SHP77 treated with DMSO at 0.1 percent for 48 hours (cell line): ENCODE data around the gene PIGU.

Source experiments
- DNase-seq: peaks from one replicate; lab custom pipeline; 2025; lab: John Stamatoyannopoulos, UW

PIGU gene

DNA sequence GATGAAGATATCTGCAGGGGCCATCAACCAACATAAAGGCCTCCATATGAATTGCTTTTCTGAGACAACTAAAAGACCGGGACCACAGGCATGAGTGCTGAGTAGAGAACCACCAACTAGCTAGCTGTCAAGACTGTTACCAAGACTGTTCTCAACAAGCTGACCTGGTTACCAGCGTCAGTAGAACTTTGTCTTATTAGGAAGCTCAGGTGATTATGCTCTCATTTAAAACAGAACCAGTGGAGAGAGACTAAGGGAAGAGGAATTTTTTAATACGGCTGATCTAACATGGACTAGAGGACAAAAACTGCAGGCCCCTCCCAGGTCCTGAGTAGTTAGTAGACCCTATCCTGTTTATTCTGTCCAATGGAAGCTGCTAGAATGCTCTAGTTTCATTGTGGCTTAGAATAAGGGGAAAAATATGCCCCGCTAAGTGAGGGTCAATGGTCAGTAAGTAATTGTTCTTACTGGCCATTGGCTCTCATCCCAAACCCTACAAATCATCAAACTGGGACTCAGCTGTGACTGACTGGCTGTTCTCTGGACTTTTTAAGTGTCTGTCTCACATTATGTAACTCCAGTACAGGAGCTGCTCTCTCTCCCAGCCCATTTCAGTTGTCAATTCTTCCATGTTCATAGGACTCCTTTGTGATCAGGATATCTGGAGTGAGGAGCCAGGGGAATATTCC lies 164.5 kb downstream of the PIGU start:
- no peak for DNase-seq

GRCh38 chr20:34511891-34512265 lies 165.0 kb downstream of the PIGU start:
- no peak for DNase-seq

DNA sequence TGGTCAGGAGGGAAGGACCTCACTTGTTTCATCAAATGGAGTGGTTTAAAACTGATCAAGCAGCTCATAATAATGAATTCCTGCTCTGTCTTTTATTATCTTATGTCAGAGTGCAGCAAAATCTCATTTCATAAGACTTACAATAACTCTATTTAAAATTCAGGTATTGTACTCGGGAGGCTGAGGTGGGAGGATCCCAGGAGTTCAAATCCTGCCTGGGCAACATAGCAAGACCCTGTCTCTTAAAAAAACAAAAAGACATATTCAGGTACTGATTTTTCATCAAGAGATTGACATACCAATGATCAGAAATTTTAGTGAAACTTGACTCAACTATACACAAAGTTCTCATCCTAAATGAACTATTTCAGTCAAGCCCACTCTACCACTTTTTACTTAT lies 166.3 kb downstream of the PIGU start:
- no peak for DNase-seq
